ENCODE results near the gene DAB1. TPM values are rescaled to one million over a fixed set of nuclear protein-coding genes. Genes with fewer than 3 reads are reported as not detected.
A peak's percentile ranks its signal among the peaks of the same experiment; 100 is the strongest.

DAB1 gene
- total and polyA plus RNA-seq, 2 of the 8 experiments (the other 6 are each of a cell fraction or from before 2014, with no cell fraction given): 4.4 to 11.8 TPM

DNA sequence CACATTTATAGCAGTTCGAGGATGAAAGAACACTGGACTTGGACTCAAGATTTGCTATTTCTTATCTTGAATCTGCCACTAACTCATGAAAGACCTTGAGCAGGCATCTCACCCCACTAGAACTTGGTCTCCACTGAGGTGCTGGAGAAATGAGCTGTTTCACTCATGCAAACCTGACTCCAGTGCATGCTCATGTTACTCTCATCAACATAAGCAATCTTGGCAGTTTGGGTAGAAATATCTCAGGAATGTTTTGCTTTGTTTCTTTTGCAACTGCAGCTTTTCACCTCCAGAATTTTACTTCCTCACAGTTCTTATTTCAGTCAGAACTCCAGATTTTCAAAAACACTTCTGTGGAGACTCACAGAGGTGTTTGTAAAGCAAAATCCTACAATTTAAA is 46.2 kb upstream of the DAB1 start:
- DNase-seq (ENCODE audit: low read depth in 1 of 2, low spot score in 2 of 2): no peak
- H2BK20ac ChIP-seq (ENCODE audit: low read length): no peak overlapping the region
- no peak for FAIRE-seq
- no peak overlapping the region for H2AK5ac ChIP-seq (ENCODE audit: low read depth, low read length)
- H3K36me3 ChIP-seq (ENCODE audit: control insufficient read depth in 2 of 4, insufficient read depth in 4 of 4, low read length in 3 of 4): no peaks in the 10 kb centered on the region
- H4K5ac ChIP-seq (ENCODE audit: insufficient read length, low read depth, low read length): no peak overlapping the region
- CTCF ChIA-PET (ENCODE audit: partially characterized antibody): interaction anchor here (0.6 kb wide), 1 partner anchor 104 kb away, joined by 3 read pairs; no protein-coding TSS in a partner anchor
- H2BK12ac ChIP-seq (ENCODE audit: low read depth, low read length): no peak overlapping the region
- H4K91ac ChIP-seq (replicated peaks; ENCODE audit: insufficient read length, low read length): no peak overlapping the region
- peaks cover 0 to 3% (median 0%) of the 10 kb centered on the region in 4 experiments; a peak in 2 of 7 replicates for H3K4me1 ChIP-seq (replicated peaks in 1 of 4; ENCODE audit: control insufficient read depth in 3 of 4, insufficient read depth in 4 of 4, low read length in 3 of 4)
- no peak overlapping the region for H3K4me3 ChIP-seq (ENCODE audit: extremely low read depth in 1 of 4, insufficient read depth in 2 of 4, low read depth in 3 of 4, low read length in 4 of 4)
- no peaks in the 10 kb centered on the region for H4K20me1 ChIP-seq (replicated peaks in 1 of 2; ENCODE audit: control insufficient read depth in 1 of 2, insufficient read depth in 2 of 2, low read length in 2 of 2)
- peak overlapping the region in 1 of 2 experiments; percentile 32; a peak in 1 of 4 replicates for H3K4me2 ChIP-seq (ENCODE audit: insufficient read depth in 1 of 2, low read depth in 2 of 2, low read length in 2 of 2)
- no peak overlapping the region for H3K56ac ChIP-seq (replicated peaks; ENCODE audit: insufficient read length, low read depth, low read length)
- POLR2A ChIA-PET (ENCODE audit: partially characterized antibody): interaction anchor here (1.5 kb wide), 1 partner anchor 128 kb away, joined by 3 read pairs; no protein-coding TSS in a partner anchor
- H2AFZ ChIP-seq (ENCODE audit: low read length): no peak overlapping the region
- no peak overlapping the region for H3K27ac ChIP-seq (ENCODE audit: low read depth, low read length)
- H2BK15ac ChIP-seq (ENCODE audit: low read length): no peak overlapping the region
- no peaks in the 10 kb centered on the region for H3K79me2 ChIP-seq (ENCODE audit: control insufficient read depth in 1 of 2, insufficient read depth in 2 of 2, low read length in 2 of 2)
- TF ChIP-seq BRCA1 (IDR thresholded peaks at IDR 0.05; ENCODE audit: low read depth, low read length) (no peak), POU5F1 (IDR thresholded peaks at IDR 0.05; ENCODE audit: low read depth, low read length) (no peak), CBX5 (IDR thresholded peaks at IDR 0.05; ENCODE audit: low read depth, low read length) (no peak)
- TF ChIP-seq, protein P1, sequence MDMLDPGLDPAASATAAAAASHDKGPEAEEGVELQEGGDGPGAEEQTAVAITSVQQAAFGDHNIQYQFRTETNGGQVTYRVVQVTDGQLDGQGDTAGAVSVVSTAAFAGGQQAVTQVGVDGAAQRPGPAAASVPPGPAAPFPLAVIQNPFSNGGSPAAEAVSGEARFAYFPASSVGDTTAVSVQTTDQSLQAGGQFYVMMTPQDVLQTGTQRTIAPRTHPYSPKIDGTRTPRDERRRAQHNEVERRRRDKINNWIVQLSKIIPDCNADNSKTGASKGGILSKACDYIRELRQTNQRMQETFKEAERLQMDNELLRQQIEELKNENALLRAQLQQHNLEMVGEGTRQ (IDR thresholded peaks at IDR 0.05; ENCODE audit: low read length): no peak
- no peak overlapping the region for H3K23ac ChIP-seq (ENCODE audit: insufficient read length)
- no peak overlapping the region for H3K14ac ChIP-seq (ENCODE audit: insufficient read length)
- peaks cover 0 to 1% (median 0%) of the 10 kb centered on the region in 4 experiments; a peak in 1 of 7 replicates for H3K27me3 ChIP-seq (replicated peaks in 1 of 4; ENCODE audit: control insufficient read depth in 3 of 4, extremely low read depth in 1 of 4, insufficient read depth in 3 of 4, low read length in 3 of 4)
- H2BK120ac ChIP-seq (replicated peaks; ENCODE audit: low read depth, low read length): no peak overlapping the region
- H3K9ac ChIP-seq (replicated peaks in 1 of 4; ENCODE audit: extremely low read depth in 1 of 4, low read depth in 3 of 4, low read length in 3 of 4): no peak overlapping the region
- no peak overlapping the region for H3K4ac ChIP-seq (replicated peaks; ENCODE audit: insufficient read length, low read depth, low read length)
- 84% methylated on average over 1 of the region's 1 CpG; no CpG with 5 or more reads in 1 of the 2 experiments for WGBS, 2 experiments (ENCODE audit: extremely low coverage in 1 of 2, insufficient coverage in 1 of 2, insufficient read length in 1 of 2, insufficient replicate concordance in 2 of 2, low coverage in 1 of 2, low lambda C conversion rate in 2 of 2, missing lambda C conversion rate in 1 of 2)
- no peaks in the 10 kb centered on the region for H3K79me1 ChIP-seq (ENCODE audit: low read depth, low read length)
- H3K9me3 ChIP-seq (ENCODE audit: insufficient read depth in 2 of 2, low read depth in 1 of 2, low read length in 1 of 2): no peaks in the 10 kb centered on the region
- H3K23me2 ChIP-seq (ENCODE audit: low read depth, low read length): no peaks in the 10 kb centered on the region
- no peak overlapping the region for H4K8ac ChIP-seq (ENCODE audit: extremely low read depth, insufficient read depth, low read length)
- H3K18ac ChIP-seq (ENCODE audit: extremely low read depth, low read length): no peak overlapping the region
- H2BK5ac ChIP-seq (ENCODE audit: low read depth, low read length): no peak overlapping the region

Data from H1 (cell line).